ENCODE data around the gene PACRG.
A peak's percentile ranks its signal among the peaks of the same experiment; 100 is the strongest.

The PACRG gene

DNA sequence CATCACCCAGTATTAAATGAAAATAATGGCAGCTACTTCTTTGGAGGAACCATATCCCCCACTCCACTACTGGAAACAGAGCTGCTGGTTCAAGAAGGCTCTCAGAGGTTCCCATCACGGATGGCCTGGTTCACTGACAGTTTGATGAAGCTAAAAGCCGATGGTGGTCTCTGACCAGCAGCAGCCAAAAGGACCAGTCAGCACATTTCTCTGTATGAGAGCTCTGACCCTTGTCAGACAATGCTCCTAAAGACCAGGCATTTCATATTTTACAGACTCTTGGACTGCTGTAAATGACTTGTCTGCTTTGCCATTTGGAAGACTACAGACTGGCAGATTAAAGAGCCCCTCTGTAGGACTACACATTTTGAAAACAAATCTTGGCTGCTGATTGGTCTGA is 16.8 kb upstream of the PACRG start:
- DNase-seq = no peak

GRCh38 chr6:162711376-162711775 is 16.4 kb upstream of the PACRG start:
- DNase-seq = no peak

- DNase-seq = no peak
Observed at GRCh38 chr6:162712694-162713093, 15.1 kb upstream of the PACRG start.

DNA sequence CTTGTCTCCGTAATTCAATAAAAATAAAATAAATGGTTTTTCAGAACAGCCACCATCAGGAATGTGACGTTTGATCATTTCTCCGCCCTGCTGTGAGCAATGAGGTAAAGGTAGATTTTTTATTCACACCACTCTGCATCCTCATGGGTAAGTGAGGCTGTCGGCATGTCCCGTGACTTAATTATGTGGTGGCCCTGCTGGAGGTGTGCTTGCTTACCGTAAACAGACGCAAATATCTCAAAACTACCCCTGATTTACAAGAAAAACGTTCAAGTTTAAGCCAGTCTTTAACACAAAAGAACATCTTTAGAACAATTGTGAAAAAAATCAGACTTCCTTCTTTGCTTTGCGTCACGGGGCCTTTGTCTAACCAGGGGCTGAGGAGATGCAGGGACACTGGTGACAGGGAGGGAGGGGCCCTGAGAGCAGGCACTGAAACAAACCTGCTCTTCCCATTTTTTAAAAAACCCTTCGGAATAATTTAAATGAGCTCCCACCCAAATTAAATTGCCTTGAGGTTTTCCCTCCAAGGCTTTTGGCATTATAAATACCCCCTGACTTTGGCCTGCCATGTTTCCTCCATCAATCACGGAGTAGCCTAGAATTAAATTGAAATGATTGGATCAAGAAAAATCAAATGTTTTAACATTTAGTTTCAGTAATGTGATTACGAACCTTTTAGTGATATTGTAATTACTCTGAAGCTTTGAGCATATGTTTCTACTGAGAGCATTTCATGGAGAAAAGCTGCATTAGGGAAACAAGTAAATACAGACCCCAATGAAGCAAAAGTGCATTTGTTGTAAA is 13.6 kb upstream of the PACRG start:
- no peak for DNase-seq

- DNase-seq = no peak
Observed at GRCh38 chr6:162715601-162716000, 12.2 kb upstream of the PACRG start.

DNA sequence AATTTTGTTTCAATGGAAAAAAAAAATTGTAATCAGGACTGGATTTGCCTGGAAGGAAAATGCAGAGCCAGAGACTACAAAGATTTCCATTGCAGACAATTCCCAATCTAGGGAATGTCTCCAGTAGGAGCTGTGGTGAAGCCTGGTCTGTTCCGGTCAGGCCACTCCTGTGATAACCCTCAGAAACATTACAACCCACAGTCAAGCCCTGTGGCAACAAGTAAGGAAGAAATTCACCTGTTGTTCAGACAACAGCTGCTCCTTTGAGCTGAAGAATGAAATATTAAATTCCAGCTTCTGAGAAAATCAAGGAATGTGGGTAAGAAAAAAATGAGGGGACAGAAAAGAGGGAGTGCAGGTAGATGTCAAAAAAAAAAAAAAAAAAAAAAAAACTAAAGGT is 8.2 kb upstream of the PACRG start:
- DNase-seq = no peak

DNA sequence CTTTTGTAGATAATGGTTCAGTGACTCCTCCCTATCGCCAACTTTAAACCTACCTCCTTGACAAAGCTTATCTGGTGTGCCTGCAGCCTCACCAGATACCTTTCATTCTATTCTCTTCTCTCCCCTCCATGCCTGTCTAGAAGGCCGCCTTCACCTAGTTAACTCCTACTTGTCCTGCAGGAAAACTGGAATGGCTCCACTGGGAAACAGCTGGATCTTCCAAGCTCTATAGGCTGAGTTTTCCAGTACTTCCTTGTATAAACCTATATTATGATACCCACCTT is 6.4 kb upstream of the PACRG start:
- no peak for DNase-seq

GRCh38 chr6:162722226-162722625 is 5.5 kb upstream of the PACRG start:
- DNase-seq = no peak

GRCh38 chr6:162722633-162723032 is 5.1 kb upstream of the PACRG start:
- DNase-seq = no peak

GRCh38 chr6:162726947-162727321 is 840 bp upstream of the PACRG start:
- no peak for DNase-seq

- peak in 1 of 2 experiments; percentile 18 for DNase-seq
Observed at GRCh38 chr6:162728197-162728596, 423 bp downstream of the PACRG start.

DNA sequence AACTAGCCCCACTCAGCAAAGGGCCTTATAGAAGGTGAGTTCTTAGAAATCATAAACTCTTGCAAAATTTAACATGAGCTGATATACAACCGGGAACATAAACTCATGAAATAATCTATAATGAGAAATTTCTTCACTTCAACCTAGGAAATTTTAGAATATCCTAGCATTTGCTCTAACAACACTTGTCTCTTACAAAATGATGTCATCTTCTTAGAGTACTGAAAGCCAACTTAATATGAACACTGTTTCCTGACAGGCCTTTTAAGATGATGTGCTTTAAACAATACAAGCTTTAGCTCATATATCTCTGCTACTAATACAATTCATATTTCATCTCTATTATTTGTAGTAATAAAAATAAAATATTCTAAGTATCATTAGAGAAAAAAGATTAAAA is 932 bp downstream of the PACRG start:
- DNase-seq = no peak

GRCh38 chr6:162730502-162730901 is 2.7 kb downstream of the PACRG start:
- DNase-seq = no peak

DNA sequence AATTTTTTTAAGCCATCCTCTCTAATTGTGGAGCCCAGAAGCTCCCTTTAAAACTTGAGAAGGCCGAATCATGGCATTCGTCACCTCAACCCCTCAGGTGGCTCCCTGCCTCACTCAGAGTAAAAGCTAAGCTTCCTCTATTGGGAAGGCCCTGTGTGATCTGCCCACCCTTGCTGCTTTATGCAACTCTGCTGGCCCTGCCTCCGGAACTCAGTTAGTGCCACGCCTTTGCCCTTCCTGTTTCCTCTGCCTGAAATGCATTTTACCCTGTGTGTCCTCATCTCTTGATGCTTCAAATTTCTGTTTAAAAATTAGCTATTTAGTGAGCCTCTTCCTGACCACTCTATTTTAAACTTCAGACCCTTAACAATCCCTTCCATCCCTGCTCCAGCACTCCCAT is 5.7 kb downstream of the PACRG start:
- no peak for DNase-seq

DNA sequence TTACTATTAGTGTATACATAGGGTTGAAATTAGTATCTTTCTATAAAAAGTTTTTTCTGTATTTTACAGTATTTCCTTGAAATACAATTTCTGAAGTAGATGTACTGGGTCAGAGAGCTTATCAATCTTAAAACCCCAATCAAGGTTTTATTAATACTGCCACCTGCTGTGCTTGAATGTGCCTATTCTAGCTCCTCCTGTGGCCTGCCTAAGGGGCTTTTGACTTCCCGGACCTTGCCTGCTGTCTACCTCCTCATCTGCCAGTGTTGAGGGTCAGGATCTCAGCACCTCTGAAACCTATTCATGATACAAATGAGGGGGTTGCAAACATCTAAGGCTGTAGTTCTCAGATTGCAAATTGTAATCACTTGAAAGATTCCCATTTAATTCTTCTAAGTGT is 9.2 kb downstream of the PACRG start:
- no peak for DNase-seq

DNA sequence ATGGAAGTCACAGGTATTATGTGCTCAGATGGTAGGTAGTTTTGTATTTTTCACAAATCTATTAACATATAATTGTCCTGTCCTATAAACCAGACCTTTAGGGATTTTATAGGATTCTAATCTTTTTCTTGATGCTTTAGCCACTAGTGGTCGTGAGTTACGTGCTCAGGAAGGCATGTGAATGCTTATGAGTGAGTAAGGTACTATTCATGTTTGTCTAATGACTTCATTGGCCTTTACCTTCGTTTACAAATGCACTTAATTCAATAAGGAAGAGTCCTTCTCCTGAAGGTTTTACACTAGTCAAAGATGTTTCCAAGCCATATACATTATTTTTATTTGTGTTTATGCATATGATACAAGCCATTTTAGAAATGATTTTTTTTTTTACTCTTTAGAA is 23.0 kb downstream of the PACRG start:
- no peak for DNase-seq

DNA sequence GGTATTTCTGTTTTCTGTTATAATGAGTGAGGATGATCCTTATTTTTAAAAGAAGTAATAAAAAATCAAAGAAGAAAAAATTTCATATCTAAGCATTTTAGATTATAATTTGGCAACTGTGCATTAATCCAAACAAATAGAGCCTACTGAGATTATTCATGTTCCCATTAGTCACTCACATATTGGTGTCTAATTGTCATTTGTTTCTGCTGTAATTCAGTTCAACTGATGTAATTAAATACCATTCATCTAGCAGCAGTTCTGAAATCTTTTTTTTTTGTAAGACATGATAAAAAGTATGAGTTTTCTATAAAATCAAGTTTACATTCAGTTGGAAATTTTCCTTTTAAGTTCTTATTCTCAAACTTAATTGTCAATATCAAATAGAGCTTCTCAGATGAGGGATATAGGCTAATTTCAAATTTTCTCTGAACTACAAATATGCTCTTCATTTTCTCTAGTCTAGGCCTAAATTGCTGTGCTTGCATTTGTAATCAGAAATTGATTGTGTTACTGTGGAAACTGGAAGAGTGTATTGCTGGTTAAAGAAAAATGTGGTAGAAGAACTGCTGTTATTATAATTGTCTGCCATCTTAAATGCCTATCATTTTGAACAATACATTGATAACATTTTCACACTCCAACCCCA is 23.6 kb downstream of the PACRG start:
- DNase-seq = no peak

- DNase-seq = no peak
Observed at GRCh38 chr6:162753775-162754174, 26.0 kb downstream of the PACRG start.

DNA sequence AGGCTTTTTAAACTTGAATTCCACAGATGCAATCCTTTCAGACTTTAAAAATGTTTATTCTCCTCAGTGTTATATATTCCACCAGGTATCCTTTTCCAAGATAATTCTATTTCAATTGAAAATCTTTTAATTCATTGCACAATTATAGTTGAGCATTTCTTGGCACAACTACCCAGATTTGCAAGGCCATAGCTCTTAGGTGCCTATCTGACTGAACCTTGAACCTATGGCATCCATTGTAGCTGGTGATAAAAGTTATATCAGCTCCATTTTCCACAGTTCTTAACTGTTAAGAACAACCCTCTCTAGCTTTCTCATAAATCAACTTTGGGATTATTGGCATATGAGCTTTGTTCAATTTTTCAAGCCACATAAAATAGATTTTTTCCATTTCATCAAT is 42.4 kb downstream of the PACRG start:
- DNase-seq = no peak

GRCh38 chr6:162770955-162771354 is 43.2 kb downstream of the PACRG start:
- no peak for DNase-seq

DNA sequence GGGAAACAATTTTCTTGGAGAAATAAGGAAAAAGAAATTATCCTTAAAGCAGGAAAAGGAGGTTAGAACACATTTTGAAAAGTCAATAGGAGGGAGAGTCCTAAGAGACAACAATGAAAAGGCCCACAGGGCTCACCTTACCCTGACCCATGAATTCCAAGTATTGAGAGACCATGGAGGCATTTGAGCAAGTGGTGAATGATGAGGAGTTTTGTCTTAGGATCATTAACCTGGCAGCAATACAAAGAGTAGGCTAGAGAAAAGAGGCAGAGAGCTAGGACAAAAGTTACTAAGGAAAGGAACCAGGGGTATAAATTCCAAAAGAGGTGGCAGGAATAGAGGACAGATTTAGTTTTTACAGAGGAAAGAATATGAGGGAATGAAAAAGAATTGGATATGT is 44.7 kb downstream of the PACRG start:
- no peak for DNase-seq

DNA sequence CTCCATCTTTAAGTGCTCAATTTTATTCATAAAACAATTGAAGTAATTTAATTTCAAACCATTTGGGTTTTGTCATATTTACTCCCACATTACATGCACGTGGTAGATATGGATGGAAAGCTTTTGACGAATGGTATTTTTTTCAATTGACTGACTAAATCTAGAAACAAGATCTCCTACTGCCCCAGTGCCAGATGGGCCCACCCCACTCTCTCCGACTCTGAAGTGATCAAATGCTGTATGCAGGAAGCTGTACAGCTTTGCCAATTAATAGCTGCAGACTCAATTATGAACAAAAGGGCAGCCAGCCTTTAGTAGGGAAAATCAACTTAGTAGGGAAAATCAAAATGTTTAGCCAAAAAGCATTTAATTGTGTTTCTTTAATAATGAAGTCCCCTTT is 46.2 kb downstream of the PACRG start:
- no peak for DNase-seq

- no peak for DNase-seq
Observed at GRCh38 chr6:162777091-162777490, 49.3 kb downstream of the PACRG start.

DNA sequence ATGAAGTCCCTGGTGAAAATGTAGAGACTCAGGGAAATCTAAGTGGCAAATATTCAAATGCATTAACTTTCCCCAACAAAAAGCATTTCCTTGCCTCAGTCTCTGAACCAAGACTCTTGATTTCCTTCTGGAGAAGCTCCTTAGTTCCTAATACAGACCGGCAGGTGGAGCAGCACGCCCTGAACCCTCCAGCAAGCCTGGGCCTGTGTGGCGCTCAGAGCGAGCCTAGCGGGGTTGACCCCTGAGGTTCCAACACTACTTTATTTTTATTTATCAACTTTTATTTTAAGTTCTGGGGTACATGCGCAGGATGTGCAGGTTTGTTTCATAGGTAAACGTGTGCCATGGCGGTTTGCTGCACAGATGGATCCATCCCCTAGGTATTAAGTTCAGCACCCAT is 50.8 kb downstream of the PACRG start:
- DNase-seq = no peak

GRCh38 chr6:162785632-162786242 is 58.0 kb downstream of the PACRG start:
- no peak for DNase-seq

Data from activated T-cell treated with anti-CD3 and anti-CD28 coated beads, Interleukin-2, amount 50 U/mL, for 48 hours (primary cell).